Measurements from ENCODE around the gene SPECC1.

- no peak for TF ChIP-seq POLR2A (IDR thresholded peaks at IDR 0.05; ENCODE audit: low read length)
- no peak for TF ChIP-seq GATA1 (IDR thresholded peaks at IDR 0.05; ENCODE audit: low read depth, low read length)
Observed at GRCh38 chr17:20067711-20068110, 58.6 kb downstream of the SPECC1 start.

Measured in erythroblast (primary cell).